HG02678 (cell line): Measurements from ENCODE around the gene MXRA8.
A peak's percentile ranks its signal among the peaks of the same experiment; 100 is the strongest.
"Not testable (repeated sequence)": the region's sequence is repeated elsewhere in the genome, so short reads cannot be mapped to it uniquely, and the experiment has no call there.

Experiments used
- ATAC-seq: cut with Tn5 transposase; IDR thresholded peaks from one replicate; pipeline ENCODE4 v1.9.1; 2021; ENCODE audit warnings: mild to moderate bottlenecking, moderate library complexity; ENCODE audit not compliant: unreplicated experiment

The MXRA8 gene

DNA sequence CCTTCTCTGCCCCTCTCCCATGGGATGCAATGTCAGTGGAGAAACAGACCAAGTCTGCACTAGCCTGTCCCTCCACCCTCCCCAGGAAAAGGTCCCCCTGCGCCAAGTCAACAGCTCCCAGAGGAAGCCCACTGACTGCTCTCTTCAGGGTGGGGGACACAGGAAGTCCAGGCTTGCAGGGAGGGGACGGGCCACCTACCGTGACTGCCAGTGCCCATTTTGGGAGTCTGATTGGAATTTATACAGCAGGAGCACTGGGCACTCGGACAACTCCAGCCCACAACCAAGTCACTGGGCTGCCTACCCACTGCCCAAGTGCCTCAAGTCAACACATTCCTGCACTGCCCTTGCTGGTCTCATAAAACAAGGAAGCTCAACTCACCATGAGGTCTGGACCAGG, 34.7 kb upstream of the MXRA8 start:
- ATAC-seq: no peak

DNA sequence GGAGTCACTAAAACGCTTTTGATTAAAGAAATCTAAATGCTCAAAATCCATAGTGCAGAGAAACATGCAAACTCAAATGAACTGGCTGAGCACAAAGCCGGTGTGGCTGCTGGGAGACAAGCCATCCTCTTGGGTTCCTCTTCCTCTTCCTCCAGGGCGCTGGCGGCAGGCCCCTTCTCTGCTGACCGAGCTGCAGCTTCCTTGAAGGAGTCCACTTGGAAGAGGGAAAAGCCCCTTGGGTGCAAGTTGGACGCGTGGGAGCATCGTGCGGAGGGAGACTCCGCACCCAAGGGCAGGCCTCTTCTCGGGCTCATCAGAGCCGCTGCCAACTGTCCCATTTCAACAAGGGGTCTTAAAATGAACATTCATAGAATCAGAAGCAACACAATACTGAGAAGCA, 32.9 kb upstream of the MXRA8 start:
- no peak for ATAC-seq

DNA sequence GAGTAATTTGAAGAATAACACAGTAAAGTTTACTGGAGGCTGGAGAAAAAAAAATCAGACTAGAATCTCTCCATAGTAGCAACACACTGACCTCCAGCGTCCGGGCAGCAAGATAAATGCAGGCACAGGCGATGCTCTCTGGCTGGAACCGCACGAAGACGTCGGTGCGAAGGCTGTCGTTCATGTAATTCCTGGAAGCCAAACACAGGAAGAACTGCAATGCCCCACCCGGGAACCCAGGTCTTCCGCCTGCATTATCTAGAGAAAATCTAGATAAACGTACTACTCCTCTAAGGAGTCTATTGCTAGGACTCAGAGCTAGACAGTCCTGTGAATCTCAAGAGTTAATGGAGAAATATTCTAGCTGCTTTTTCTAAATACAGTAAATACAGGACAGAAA, 32.3 kb upstream of the MXRA8 start:
- no peak for ATAC-seq

DNA sequence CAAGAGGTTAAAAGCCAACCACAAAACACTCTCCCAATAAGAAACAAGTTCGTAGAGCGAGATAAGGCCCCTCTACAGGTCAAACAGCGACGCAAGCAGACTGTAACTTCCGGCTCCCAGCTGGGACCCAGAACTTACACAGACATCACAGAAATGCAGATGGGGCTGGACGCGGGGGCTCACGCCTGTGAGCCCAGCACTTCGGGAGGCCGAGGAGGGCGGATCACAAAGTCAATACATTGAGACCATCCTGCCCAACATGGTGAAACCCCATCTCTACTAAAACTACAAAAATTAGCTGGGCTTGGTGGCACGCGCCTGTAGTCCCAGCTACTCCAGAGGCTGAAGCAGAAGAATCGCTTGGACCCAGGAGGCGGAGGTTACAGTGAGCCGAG, 29.7 kb upstream of the MXRA8 start:
- no peak for ATAC-seq

DNA sequence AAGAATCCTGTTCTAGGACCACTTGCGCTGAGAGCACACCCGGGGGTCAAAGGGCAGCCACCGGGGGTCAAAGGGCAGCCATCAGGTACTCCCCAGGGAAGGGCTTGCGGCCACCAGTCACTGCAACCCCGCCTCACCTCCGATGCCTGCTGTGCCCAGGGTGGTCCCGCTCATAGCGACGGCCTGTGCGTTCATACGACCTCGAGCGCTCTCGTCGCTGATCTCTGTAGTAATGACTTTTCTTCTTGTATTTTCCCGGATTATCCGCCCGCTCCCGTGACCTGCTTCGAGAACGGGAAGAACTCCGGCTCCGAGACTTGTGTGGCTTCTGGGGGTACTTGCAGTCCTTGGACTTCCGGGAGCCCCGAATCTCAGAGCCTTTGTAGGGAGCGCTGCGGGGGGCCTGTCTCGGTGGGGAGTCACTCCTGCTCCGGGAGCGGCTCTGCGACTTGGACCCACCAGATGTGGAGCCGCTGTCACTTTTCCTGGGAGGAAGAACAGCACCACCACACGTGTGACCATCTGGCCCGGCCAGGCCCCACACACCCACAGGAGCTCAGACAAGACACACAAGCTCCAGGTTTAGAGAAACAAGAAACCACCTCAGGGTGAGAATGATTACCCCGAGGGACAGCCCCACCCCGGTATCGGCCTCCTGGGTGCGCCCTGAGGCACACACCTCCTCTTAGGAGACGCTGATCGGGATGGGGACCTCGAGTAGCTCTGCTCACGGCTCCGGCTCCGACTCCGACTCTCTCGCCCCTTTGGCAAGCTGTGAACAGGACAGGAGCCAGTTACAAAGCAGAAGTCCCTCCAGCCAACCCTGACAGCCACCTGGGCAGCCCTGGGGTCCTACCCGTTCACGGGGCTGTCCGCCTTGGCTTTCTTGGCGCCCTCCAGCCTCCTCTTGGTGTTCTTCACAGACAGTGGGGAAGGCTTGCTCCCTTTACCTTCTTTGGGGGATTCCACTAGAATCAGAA, 29.0 kb upstream of the MXRA8 start:
- ATAC-seq: no peak

DNA sequence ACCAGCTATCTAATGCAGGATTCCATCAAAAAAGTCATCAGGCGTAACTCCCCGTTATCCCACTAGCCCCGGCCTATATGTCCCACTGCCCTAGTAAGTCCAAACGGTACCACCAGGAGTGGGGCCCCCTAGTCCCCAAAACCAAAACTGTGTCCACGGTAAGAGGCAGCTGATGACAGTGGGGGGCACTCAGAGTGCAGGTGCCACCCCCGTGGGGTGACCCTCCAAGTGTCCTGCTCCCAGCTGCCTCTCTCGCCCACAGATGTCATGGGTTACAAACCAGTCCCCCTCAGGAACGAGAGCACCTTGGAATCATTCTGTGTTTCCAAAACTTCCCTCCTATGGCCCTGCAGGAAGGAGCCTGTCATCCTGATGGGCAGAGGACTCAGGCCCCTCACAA, 27.6 kb upstream of the MXRA8 start:
- no peak for ATAC-seq

DNA sequence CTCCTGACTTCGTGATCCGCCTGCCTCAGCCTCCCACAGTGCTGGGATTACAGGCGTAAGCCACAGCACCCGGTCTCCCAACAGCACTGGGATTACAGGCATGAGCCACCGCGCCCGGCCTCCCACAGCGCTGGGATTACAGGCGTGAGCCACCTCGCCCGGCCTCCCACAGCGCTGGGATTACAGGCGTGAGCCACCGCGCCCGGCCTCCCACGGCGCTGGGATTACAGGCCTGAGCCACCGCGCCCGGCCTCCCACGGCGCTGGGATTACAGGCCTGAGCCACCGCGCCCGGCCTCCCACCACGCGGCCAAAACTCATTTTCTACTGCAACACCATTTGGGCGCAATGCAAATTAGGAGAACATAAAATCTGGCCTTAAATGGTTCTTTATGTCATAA, 27.0 kb upstream of the MXRA8 start:
- not testable (repeated sequence) for ATAC-seq

DNA sequence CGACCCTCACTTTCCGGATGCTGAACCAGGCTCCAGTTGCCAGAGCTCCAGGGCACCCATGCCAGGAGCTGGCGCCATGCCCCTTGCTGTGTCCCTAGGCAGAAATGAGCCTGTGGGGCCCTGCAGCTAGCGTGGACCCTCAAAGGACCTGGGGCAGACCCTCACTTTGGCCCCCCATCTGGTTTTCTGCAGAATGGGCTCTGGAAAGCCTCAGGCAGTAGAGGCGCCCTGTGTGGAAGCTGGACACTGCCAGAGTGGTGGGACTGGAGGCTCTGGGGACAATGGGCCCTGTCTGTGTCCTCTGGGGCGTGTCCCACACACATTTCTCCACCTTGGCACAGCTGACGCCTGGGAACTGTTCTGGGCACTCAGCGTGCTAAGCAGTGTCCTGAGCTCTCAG, 22.9 kb upstream of the MXRA8 start:
- ATAC-seq: no peak

DNA sequence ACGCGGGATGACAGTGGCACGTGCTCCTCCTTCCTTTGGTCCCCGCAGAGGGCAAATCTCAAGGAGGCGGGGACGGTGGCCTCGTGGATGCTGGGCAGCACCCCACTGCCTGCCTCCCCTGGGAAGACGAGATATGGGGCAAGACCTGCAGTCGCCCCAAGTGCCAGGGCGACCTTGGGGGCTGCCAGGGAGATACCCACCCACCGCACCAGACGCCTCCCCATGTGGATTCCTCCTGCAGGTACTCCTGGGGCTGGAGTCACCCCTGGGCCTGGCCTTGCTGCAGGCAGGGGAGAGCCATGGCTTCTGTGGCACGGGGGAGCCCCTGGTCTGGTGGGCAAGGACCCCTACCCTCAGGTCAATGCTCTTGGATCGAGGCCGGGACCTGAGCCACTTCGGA, 22.5 kb upstream of the MXRA8 start:
- no peak for ATAC-seq

DNA sequence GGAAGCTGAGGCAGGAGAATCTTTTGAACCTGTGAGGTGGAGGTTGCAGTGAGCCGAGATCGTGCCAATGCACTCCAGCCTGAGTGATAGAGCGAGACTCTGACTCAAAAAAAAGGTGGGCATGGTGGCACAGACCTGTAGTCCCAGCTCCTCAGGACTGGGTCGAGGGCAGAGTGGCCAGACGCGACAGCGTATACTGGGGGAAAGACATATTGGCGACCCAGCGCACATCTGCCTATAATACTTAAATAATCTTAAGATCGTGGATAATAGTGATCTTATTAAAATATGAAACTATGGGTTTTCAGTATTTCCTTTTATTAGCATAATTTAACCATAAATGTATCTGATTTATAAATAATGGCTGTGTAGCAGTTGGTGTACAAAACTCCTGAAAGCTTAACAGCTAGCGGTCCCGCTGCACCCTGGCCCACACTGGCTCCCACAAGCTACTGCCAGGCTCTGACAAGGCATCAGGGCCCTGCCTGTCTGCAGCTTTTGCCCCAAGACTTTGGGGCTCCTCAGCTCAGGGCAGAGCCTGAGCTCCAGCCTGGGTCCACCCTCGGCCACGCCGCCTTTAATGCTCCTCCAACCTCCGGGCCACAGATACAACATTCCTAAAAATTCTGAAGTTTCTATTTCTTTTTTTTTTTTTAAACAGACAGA, 19.3 kb upstream of the MXRA8 start:
- no peak for ATAC-seq

DNA sequence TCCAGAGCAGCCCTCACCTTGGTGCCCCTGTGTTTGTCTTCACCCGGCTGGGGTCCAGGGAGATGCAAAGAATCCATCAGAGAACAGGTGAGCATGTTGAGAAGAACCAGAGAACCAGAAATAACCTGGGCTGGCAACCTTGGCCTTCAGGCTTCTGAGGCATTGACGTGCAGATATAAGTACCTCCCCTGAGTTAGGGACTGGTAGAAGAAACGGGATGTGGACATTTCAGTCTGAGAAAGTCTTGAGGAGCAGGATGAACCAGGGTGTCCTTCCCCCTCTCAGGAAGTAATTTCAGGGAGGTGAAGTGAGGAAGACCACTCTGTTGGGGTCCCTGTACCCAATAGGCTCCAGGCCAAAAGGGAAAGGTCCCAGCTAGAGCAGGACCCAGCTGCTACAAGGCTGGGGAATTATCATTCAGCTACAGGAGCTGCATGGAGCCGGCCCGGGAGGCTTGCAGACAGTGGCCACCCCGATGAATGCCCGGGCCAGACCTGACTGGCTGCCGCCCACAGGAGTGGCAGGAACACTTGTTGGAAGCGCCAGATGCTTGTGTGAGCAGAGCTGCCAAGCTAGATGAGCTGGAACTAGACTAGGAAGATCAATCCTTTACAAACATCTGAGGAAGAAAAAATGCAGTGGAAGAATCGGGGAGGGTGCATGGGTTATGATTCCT, 18.3 kb upstream of the MXRA8 start:
- ATAC-seq: no peak

DNA sequence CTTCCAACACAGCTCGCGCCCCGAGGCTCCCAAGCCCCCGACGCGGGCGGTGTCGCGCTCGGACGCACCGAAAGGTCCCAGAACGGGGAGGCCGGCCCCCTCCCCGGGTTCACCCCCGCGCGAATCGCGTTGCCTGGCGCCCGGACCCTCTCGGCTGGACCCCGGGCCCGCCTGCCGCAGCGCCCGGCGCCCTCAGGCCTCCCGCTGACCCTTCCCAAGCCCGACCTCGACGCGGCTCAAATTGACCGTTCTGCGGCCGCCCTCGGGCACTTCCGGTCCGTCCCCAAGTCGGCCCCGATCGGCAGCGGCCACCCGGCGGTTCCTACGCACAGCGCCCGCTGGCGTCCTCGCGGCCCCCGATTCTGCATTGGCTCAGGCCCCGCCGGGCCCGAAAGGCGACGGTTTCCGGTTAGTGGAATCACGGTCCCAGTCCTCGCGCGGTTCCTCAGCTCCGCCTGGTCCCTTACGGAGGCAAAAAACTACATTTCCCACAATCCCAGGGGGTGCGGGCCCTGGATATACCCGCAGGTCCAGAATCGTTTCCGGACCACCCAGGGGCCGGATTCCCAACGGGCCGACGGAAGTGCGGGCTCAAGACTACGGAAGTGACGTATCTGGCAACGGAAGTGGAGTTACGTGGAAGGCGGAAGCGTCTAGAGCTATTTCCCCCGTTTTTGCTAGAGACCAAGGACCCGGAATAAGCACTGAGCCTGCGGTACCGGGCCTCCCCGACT, 16.7 kb upstream of the MXRA8 start, which contains the start of gene AURKAIP1:
Gene AURKAIP1, minus strand, starts transcription at position 279 of the 734 bp plus-strand sequence. CDS start 451 bp downstream, outside the sequence.
- peak; percentile 87 for ATAC-seq

DNA sequence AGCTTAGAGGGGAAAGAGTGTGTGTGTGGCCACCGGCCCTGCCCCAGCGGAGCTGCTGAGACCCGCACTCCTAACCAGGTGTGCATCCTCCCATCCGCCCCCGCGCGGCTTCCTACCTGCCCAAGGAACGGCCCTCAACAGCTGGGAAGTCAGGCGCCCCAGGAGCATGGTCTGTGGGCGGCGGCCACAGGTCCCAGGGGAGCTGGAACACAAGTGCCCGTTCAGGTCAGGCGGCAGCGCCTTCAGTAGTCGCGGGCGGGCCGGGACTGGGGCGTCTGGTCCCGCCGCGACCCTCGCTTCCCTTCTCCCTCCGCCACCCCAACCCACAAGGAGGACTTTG, 16.2 kb upstream of the MXRA8 start:
- peak; percentile 1 for ATAC-seq

DNA sequence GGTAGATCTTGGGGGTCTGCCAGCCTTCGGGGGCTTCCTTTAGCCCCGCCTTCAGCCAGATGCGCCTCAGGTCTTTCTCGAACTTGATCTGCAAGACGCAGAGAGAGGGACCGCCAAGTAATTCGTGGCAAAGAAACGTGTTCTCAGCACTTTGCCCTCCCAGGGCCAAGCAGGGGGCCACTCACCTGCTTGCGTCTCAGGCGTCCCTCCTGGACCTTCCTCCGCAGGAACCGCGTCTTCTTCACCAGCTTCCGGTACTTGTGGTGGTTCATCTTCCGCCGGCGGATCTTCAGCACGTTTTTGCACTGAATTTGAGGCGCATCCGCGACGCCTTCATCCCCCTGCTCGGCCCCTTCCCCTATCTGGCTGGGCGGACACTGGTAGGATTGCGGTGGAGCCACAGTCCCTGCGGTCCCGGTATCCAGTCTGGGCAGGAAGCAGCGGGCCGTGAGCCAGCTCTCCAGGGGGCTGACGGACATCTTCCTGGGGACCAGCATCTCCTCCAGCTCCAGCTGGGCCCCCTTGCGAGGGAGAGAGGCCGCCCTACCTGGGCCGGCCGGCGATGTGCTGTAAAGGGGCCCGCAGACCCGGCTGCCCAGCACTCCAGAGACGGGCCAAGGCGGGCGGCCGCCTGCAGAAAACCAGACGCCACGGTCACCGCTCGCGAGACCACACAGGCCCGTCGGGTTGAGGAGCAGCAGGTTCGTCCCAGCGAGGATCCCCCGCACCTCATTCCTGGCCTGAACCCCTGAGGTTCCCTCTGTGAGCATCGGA, 15.6 kb upstream of the MXRA8 start:
- no peak for ATAC-seq

DNA sequence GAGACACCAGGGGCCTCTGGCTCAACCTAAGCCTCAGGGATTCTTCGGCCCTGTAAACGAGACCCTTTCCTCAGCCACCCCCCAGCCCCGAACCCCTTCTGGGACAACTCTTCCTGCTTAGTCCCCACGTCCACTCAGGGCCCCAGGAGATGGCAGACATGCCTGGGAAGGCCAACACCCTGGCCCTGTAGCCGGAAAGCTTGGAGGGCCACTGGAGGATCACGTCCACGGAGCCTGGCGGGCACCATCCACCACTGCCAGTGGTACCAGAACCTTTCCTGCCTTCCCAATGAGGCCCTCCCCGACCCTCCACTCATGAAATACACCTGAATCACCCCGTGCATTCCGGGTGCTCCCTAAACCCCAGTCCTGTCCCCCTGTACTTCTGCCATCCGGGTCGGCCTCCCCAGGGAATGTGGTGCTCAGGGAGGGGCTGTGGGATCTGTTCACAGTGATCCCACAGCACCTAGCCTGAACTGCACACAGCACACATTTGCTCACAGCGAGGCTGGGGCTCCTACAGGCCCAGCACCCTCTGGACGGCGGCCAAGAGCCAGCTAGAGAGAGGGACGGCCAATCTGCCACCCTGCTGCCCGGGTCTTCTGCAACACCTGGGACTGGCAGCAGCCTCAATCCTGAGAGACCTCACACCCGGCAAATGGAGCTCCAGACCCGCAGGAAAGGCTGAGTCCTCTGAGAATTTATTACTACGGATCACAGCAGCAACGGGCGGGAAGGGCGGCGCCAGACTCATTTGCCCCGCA, 14.9 kb upstream of the MXRA8 start:
- ATAC-seq: no peak

DNA sequence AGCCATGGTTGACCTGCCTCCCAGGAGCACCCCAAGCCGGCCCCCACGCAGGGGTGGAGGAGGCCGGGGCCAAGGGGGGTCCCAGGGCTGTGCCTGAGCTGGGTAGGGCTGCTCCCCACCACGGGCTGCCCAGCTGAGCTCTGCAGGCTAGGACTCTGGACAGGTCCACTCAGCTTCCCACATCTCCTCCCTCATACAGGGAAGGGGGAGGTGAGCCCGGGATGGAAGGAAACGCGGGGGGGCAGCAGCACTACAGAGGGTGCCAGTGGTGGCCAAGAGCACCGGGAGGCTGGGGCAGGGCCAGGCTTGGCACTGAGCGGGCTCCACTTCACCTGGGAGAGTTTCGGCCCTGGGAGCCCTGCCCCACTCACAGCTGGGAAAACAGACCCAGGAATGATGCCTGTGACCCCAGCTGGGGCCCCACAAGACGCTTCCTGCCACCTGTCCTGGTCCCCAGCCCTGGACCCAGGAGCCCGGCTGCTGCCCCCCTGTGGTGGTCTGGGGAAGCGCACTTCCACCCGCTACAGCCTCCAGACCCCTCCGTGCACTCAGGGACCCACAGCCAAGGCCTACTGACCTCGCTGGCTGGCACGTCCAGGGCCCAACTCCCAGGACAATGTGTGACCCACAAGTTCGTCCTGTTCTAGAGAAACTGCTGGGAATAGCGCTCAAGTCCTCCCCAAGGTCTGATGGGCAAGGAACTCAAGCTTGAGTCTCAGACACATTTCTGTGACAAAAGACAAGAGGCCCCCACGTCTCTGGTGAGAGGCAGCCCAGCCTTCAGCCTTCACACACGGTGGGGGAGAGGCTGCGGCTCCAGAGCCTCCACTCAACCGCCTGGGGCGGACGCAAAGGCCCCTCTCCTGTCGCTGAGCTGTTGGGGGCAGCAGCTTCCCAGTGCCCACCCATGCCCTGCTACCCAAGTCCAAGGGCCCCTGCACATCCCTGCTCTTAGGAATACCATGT, 13.7 kb upstream of the MXRA8 start:
- no peak for ATAC-seq

DNA sequence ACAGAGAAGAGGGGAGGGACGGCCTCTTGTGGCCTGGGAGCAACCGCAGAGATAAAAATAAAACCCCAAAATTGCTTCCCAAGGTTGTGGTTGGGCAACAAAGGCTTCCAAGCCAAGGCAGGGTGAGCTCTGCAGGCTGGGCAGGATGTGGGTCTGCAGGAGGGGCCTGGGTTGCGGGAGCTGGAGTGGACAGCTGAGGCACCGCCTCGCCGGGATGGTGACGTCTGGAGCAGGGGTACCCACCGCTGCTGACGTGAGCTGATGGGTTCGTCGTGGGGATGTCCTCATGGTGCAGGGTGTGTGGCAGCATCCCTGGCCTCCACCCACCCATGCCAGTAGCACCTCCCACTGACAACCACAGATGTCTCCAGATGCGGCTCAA, 13.0 kb upstream of the MXRA8 start:
- no peak for ATAC-seq

DNA sequence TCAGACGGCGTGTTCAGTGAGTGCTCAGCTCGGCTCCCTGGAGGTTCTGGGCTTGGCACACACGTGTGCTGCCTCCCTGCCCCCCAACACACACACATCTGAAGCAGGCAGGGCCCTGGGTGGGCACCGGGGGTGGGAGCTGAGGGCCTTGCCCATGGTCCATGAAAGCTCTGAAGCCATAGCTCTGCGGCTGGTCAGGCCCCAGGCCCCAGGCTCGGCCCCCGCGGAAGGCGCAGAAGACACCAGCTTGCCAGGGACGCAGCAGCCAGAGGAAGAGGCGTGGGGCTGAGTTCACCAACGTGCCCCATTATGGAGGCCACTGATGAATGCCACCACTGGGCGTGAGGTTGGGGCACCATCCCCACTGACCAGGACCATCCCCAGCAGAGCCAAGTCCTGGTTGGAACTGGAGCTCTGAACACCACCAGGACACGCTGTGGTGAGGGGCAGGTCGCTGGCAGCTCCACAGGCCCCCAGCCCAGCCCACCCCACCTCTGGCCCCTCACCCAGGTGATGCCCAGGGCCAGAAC, 12.5 kb upstream of the MXRA8 start:
- ATAC-seq: no peak
